DMS114 treated with DMSO at 0.1 percent for 48 hours (cell line): Measurements from ENCODE around the gene IP6K3.

ENCODE experiments used
- DNase-seq: peaks from one replicate; lab custom pipeline; 2025; ENCODE audit not compliant: unreplicated experiment; lab: John Stamatoyannopoulos, UW

The IP6K3 gene

DNA sequence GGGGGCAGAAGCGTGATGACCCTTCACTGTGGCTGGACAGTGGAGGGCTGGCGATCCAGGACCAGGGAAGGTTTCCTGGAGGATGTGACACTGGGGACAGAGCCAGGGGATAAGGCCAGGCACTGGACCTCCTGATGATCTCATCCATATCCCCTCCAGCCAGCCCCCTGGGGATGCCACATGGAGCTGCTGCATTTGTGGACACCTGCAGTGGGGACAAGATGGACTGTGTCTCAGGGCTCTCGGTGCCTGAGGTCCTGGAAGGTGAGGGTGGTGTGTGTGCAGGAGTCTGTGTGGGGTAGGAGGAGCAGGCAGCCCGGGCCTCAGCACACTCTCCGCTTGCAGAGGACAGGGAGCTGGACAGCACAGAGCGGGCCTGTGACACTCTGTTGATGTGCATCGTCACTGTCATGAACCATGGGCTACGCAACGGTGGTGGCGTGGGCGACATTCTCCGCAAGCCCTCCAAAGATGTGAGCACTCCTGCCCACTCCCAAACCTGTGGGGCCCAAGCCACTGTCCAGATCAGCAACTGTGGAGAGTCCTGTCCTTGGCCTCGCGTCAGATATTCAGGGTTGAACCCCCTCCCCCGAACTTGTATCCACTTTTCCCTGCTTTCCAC is 55.1 kb downstream of the IP6K3 start:
- no peak for DNase-seq

DNA sequence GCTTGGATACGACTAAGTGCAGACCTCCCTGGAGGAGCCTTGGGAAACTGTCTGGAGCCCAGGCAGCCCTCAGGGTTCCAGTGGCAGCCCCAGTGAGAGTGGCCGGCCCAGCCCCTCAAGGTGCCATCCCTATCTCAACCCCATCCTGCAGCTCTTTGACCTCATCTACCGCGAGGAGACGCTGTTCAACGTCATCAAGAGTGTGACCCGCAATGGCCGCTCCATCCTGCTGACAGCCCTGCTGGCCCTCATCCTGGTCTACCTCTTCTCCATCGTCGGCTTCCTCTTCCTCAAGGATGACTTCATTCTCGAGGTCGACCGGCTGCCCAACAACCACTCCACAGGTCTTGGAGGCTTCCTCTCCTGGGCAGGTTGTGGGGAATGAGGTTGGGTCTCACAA is 55.9 kb downstream of the IP6K3 start:
- no peak for DNase-seq

DNA sequence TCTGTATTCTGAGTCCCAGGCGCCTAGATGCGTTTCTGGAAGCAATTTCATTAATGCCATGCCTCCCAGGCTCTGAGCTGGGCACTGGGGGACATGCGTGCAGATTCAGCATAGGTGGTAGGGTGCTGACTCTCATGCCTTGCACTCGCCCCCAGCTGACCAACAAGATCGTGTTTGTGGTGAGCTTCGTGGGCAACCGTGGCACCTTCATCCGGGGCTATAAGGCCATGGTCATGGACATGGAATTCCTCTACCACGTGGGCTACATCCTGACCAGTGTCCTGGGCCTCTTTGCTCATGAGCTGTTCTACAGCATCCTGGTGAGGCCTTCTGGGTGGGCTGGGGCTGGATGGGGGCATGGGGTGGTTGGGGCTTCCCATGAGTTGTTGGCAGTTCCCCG is 56.8 kb downstream of the IP6K3 start:
- no peak for DNase-seq

DNA sequence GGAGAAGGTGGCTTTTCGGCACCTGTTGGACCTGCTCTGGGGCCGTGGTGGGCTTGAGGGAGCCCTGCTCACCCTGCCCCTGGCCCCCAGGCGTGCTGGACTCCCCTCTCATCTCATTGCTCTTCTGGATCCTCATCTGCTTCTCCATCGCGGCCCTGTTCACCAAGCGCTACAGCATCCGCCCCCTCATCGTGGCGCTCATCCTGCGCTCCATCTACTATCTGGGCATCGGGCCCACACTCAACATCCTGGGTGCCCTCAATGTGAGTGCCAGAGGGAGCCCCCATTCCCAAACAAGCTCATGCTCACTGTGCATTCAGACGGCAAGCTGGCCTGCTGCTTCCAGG is 57.6 kb downstream of the IP6K3 start:
- DNase-seq, result no peak

DNA sequence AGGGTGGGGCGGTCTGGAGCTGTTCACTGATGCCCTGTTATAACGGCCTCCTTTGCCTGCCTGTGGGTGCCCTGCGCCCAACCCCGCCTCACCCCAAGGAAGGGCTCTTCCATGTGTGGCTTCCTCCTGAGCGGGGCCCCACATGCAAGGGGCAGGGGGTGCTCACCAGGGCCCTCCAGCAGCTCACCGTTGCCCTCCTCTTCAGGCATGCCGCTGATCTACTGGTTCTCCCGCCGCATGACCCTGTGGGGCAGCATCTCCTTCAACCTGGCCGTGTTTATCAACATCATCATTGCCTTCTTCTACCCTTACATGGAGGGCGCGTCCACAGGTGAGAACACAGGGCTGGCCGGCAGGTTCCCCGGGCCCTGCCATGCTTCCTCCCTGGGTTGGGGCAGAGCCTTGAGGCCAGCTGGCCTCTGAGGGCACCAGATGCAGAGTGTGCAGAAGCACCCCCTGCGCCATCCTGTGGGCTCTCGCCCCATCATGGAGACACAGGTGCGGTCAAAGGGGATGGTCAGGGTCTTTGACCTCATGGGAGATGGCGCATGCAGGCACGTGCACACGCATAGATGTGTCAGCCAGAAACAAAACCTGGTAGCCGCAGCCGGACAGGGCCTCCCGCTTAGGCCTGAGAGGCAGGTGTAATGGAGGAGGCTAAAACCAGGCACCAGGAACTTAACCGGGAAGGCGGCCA is 58.1 kb downstream of the IP6K3 start:
- no peak for DNase-seq

DNA sequence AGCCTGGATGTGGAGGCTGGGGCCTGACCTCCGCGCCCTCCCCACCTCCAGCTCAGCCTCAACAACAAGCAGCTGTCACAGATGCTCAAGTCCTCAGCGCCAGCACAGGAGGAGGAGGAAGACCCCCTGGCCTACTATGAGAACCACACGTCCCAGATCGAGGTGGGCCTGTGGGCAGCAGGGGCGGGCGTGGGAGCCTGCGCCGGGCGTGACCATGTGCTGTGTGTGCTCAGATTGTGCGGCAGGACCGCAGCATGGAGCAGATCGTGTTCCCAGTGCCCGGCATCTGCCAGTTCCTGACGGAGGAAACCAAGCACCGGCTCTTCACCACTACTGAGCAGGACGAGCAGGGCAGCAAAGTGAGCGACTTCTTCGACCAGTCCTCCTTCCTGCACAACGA is 58.7 kb downstream of the IP6K3 start:
- DNase-seq, result no peak

DNA sequence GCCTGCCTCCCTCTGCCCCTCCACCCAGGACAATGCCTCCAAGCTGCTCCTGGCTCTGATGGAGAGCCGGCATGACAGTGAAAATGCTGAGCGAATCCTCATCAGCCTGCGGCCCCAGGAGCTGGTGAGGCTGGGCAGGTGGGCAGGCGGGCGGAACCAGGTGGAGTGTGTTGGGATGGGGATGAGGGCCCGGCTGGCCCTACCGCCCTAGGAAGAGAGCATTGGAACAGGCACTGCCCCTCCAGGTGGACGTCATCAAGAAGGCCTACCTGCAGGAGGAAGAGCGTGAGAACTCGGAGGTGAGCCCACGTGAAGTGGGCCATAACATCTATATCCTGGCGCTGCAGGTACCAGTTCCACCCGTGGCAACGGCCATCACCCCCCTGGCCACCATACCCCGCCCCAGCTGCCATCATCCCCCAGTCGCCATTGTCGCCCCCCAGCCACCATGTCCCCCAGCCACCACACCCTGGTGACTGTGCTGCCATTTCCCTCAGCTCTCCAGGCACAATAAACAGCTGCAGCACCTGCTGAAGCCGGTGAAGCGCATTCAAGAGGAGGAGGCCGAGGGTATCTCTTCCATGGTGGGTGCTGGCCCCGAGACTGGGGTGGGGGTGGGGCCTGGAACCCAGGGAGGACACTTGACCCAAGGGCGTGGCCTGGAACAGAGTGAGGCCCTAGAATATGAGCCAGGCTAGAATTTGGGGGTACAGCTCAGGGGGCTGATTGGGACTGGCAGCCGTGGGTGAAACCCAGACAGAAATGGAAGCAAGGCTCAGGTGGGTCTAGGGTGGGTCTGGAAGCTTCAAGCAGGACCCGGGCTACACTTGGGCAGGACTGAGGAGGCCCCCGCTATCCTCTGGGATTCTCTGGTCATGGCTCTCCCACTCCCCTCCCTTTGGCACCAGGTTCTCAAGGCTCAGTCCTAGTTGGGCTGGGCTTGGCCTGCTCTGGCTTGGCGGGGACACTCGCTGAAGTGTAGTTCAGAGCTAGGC is 59.4 kb downstream of the IP6K3 start:
- no peak for DNase-seq

DNA sequence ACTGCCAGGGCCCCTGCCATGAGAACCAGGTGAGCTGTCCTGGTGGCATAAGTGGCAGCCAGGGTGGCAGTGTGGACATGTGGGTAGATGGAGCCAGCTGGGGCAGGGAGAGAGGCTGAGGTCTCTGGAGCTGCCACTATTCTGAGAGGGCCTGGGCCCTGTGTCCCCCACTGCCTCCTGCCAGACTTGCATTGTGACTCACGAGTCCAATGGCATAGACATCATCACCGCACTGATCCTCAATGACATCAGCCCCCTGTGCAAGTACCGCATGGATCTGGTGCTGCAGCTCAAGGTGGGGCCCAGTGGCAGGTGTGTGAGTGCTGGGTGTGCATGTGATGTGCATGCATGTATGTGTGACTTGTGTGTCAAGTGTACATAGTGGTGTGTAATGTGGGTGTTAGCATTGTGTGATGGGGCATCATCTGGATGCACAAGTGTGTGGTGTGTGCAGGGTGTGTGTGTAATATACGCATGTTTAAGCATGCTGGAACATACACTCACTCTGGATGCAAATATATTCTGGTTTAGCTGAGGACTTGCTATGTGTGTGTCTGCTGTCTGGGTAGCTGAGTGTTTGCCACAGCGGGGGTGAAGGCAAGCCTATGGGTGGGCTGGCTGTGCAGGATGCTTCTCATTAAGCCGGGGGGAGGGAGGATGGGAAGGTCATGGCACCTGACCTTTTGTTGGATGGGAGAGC is 60.3 kb downstream of the IP6K3 start:
- DNase-seq, result no peak

DNA sequence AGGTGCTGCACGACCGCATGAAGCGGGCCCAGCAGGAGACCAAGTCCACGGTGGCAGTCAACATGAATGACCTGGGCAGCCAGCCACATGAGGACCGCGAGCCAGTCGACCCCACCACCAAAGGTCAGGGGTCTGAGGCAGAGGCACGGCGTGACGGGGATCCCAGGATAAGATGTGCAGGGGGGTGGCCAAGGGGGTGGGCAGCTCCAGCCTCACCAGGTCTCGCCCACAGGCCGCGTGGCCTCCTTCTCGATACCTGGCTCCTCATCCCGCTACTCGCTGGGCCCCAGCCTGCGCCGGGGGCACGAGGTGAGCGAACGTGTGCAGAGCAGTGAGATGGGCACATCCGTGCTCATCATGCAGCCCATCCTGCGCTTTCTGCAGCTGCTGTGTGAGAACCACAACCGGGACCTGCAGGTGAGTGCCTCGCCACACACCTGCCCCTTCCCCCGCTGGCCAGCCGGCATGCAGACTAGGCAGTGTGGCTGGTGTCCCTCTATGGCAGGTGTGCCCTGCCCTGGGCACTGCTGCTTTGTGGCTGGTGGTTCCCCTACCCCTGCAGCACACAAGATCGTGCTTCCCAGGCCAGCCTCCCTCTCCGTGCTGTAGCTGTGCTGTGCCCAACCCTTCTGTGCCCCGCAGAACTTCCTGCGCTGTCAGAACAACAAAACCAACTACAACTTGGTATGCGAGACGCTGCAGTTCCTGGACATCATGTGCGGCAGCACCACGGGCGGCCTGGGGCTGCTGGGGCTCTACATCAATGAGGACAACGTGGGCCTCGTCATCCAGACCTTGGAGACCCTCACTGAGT is 61.1 kb downstream of the IP6K3 start:
- no peak for DNase-seq

DNA sequence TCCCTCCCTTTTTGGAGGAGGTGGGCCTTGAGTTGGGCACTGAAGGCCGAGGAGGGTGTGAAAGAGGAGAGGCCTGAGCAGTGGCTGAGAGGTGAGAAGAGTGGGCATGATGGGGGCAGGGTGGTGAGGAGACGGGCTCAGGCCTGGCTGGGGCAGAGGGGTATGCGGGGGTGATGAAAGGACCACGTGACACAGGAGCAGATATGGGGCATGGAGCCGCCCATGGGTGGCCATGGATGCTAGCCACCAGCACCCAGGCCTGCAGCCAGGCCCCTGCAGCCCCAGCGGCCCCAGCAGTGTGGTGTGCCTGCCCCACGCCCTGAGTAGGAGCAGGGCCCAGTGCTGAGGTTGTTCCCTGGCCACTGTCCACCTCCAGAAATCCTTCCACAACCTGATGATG is 61.7 kb downstream of the IP6K3 start:
- DNase-seq, result no peak

DNA sequence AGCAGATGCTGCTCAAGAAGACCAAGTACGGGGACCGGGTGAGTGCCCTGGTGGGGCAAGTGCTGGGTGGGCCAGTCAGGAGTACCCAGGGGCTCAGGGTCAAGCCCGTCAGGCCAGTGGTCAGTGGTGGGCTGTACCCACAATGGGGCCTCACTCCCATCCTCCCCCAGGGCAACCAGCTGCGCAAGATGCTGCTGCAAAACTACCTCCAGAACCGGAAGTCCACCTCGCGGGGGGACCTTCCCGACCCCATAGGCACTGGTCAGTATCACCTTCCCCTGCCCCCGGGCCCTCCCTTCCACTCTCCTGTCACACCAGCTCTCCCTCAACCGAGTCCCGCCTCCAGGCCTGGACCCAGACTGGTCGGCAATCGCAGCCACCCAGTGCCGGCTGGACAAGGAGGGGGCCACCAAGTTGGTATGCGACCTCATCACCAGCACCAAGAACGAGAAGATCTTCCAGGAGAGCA is 62.2 kb downstream of the IP6K3 start:
- no peak for DNase-seq

DNA sequence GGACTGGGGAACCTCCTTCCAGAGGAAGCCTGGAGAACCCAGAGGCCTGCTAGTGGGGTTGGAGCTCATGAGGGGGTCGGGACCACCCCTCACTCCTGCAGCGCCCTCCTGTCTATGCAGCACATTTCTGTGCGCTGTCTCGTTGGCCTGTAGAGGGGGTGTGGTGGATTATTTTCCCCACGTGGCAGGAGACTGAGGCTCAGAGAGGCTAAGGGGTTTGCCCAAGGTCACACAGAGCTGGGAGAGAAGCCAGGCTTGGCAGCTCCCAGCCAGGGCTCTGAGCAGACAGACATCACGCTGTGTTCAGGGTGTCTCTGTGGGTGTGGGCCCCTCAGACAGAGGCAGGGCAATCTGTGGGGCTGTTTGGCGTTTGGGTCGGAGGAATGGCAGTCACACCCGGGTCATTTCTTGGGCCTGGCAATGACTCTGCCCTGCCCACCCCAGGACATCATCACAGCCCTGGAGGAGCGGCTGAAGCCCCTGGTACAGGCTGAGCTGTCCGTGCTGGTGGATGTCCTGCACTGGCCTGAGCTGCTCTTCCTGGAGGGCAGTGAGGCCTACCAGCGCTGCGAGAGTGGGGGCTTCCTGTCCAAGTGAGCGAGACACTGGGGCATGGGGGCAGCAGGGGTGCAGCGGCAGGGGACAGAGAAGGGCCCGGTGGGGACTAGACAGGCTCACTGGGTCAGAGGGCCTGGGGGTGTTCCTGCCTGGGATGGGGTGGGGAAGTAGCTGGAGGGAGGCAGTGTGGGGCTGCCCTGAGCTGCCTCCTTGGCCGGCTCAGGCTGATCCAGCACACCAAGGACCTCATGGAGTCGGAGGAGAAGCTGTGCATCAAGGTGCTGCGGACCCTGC is 62.9 kb downstream of the IP6K3 start:
- no peak for DNase-seq

DNA sequence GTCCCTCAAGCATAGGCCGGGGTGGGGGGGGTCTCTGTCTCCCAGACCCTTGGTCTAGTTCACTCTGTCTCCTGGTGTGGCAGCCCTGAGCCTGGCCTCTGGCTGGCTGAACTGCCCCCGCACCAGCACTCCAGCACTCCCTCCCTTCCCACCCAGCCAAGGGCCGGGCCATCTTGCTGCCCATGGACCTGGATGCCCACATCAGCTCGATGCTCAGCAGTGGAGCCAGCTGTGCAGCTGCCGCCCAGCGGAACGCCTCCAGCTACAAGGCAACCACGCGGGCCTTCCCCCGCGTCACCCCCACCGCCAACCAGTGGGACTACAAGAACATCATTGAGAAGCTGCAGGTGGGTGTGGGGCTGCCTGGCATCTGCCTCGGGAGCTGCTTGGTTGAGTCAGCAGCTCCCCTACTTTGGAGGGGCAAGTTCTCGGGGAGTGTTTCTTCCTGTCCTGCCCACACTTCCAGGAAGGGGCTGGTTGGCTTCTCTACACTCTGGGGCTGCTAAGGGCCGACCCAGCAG is 63.6 kb downstream of the IP6K3 start:
- no peak for DNase-seq

DNA sequence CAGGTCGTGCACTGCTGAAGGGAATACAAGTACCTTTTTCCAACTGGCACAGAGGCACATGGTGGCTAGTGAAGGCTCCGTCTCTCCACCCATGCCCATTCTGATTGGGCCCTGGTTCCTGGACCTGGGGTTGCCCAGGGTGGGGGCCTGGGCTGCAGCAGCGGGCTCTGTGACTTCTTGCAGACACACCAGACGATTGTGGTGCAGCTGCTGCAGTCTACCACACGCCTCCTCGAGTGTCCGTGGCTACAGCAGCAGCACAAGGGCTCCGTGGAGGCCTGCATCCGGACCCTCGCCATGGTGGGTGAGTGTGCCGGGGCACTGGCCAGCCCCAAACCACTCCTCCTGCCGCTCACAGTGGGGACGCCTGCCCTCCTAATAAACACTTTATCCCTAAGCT is 64.4 kb downstream of the IP6K3 start:
- DNase-seq, result no peak

DNA sequence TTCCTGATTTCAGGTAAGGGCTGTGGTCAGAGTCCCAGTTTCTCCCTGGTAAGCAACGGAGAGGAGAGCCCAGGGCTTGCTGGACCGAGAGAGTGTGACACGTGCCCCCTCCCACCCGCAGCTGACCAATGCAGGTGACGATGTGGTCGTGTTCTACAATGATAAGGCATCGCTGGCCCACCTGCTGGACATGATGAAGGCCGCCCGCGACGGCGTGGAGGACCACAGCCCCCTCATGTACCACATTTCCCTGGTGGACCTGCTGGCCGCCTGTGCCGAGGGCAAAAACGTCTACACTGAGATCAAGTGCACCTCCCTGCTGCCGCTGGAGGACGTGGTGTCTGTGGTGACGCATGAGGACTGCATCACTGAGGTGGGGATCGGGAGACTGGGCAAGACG is 66.9 kb downstream of the IP6K3 start:
- DNase-seq, result no peak

DNA sequence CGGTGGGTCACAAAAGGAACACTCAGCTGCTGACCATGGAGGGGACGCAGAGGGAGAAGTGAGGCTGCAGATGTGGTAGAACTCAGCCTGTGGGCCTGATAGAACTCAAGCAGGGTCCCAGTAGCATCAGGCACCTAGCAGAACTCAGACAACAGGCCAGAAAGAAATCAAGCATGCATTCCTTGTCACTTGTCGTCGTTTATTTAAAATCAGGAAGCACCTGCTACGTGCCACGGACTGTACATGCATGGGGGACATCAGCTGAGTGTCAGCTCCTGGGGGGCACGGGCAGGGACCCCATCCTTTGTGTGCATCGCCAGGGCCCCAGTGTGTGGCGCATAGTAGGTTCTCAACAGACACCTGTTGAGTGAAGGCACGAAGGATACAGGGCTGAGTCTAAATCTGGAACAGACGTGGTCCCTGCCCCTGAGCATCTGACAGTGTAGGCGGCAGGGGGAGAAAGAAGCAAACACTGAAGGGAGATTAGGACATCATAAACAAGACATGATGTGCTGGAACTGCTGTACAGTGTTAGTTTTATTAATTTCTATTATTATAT is 67.7 kb downstream of the IP6K3 start:
- no peak for DNase-seq

DNA sequence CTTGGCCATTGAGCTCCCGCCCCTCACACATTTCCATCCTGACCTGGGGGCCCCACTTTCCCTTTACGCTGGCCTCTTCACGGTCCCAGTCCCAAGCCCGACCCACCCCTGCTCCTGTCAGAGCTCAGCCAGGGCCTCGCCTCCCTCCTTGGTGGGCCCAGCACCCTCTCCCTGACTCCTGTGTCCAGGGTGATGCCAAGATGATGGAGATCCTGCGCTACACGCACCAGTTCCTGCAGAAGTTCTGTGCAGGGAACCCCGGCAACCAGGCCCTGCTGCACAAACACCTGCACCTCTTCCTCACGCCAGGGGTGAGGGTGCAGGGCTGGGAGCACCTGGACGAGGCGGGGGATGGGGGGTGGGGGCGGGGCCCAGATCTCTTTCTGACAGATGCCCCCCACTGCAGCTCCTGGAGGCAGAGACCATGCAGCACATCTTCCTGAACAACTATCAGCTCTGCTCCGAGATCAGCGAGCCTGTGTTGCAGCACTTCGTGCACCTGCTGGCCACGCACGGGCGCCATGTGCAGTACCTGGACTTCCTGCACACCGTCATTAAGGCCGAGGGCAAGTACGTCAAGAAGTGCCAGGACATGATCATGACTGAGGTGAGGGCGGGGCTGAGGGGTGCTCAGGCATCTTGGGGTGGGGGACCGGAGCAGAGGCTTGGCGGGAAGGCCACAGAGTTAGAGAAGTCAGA is 68.3 kb downstream of the IP6K3 start:
- no peak for DNase-seq

DNA sequence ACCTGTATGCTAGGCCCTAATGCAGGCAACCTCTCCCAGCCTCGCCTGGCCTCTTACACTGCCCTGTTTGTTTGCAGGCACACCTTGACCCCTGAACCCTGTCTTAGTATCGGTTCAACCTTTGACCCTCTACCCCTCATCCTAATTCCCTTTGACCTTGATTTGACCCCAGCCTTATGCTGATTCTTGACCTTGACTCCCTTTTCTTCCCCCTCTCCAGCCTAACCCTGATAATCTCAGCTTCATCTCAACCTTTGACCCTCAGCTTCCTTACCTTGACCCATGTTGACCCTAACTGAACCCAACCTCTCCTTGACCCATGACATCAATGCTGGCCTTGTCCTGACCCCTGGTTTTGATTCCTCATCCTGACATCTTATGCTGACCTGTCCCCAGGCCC is 69.0 kb downstream of the IP6K3 start:
- no peak for DNase-seq
